ENCODE data around the gene ZNF726.
"Not testable (repeated sequence)": the region's sequence is repeated elsewhere in the genome, so short reads cannot be mapped to it uniquely, and the experiment has no call there.

The ZNF726 gene

DNA sequence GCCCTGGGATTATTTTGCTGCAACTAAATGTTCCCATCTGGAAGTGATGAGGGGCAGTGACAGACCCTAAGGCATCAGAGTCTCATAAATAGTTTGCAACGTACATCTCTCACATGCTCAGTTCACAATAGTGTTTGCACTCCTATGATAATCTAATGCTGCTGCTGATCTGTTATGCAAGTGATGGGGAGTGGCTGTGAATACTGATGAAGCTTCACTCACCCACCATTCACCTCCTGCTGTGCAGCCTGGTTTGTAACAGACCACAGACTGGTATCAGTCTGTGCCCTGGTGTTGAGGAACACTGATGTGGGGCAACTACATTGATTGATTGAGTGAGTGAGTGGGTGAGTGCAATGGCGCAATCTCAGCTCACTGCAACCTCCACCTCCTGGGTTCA is 54.9 kb downstream of the ZNF726 start:
- Histone ChIP-seq H3K9me3 (no peaks in the 10 kb centered on the region), H3K27me3 (peaks cover 30% of the 10 kb centered on the region), H3K27ac (no peak overlapping the region), H3K36me3 (no peaks in the 10 kb centered on the region), H3K4me3 (ENCODE audit: low read depth in 1 of 2, low read length in 1 of 2) (no peak overlapping the region), H3K4me1 (ENCODE audit: control insufficient read depth in 1 of 2, insufficient read depth in 1 of 2, low read depth in 1 of 2, low read length in 1 of 2) (no peaks in the 10 kb centered on the region)
- TF ChIP-seq, protein P1, sequence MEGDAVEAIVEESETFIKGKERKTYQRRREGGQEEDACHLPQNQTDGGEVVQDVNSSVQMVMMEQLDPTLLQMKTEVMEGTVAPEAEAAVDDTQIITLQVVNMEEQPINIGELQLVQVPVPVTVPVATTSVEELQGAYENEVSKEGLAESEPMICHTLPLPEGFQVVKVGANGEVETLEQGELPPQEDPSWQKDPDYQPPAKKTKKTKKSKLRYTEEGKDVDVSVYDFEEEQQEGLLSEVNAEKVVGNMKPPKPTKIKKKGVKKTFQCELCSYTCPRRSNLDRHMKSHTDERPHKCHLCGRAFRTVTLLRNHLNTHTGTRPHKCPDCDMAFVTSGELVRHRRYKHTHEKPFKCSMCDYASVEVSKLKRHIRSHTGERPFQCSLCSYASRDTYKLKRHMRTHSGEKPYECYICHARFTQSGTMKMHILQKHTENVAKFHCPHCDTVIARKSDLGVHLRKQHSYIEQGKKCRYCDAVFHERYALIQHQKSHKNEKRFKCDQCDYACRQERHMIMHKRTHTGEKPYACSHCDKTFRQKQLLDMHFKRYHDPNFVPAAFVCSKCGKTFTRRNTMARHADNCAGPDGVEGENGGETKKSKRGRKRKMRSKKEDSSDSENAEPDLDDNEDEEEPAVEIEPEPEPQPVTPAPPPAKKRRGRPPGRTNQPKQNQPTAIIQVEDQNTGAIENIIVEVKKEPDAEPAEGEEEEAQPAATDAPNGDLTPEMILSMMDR (IDR thresholded peaks at IDR 0.05): no peak

- Histone ChIP-seq H3K36me3 (no peaks in the 10 kb centered on the region), H3K4me3 (ENCODE audit: low read depth in 1 of 2, low read length in 1 of 2) (no peak overlapping the region)
These were observed 56.9 kb downstream of the ZNF726 start for GRCh38 chr19:23971598-23971997.

DNA sequence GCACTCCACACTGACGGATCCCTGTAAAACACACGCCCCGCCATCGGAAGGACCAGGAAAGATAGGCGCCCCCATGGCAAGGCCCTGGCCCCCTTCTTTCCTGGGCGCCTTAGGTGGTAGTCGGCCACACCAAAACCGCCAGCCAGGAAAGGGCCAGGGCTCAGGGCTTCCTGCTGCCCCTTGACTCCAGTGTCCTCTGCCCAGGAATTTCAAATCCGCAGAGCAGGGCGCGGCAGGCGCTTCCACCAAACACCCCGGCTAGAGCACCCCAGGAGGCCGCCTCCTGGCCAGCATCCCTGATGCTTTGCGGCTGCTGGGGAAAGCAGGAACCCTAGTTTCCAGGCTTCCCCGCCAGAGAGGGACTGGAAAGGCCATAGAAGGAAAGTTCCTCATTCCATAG is 57.5 kb downstream of the ZNF726 start:
- Histone ChIP-seq H3K27ac (no peak overlapping the region), H3K4me3 (ENCODE audit: low read depth in 1 of 2, low read length in 1 of 2) (no peak overlapping the region), H3K9me3 (no peaks in the 10 kb centered on the region), H3K4me1 (ENCODE audit: control insufficient read depth in 1 of 2, insufficient read depth in 1 of 2, low read depth in 1 of 2, low read length in 1 of 2) (no peaks in the 10 kb centered on the region), H3K36me3 (no peaks in the 10 kb centered on the region), H3K27me3 (peaks cover 30% of the 10 kb centered on the region)
- TF ChIP-seq, protein P1 (IDR thresholded peaks at IDR 0.05): no peak

More at GRCh38 chr19:23971598-23971997, 56.9 kb downstream of the ZNF726 start:
- Histone ChIP-seq H3K27me3 (peaks cover 30% of the 10 kb centered on the region), H3K27ac (no peak overlapping the region), H3K9me3 (no peaks in the 10 kb centered on the region), H3K4me1 (ENCODE audit: control insufficient read depth in 1 of 2, insufficient read depth in 1 of 2, low read depth in 1 of 2, low read length in 1 of 2) (no peaks in the 10 kb centered on the region)
- TF ChIP-seq, protein P1 (IDR thresholded peaks at IDR 0.05): no peak

DNA sequence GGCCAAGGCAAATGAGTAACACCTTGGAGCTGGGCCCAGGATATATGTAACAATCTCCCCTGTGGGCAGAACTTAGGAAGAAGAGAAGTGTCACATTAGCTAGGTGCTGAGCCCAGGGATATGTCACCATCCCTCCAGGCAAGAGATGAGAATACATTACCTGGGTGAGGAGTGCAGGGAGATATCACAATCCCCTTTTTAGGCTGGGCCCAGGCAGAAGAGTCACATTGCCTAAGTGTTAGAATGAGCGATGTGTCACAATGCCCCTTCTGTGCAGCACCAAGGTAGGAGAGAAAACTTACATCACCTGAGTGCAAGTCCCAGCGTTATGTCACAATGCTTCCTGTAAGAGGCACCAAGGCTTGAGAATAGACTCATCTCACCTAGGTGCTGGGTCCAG is 60.3 kb downstream of the ZNF726 start:
- Histone ChIP-seq H3K36me3 (no peaks in the 10 kb centered on the region), H3K27ac (no peak overlapping the region), H3K27me3 (peaks cover 30% of the 10 kb centered on the region), H3K4me1 (ENCODE audit: control insufficient read depth in 1 of 2, insufficient read depth in 1 of 2, low read depth in 1 of 2, low read length in 1 of 2) (no peaks in the 10 kb centered on the region), H3K4me3 (ENCODE audit: low read depth in 1 of 2, low read length in 1 of 2) (no peak overlapping the region), H3K9me3 (no peaks in the 10 kb centered on the region)
- TF ChIP-seq, protein P1 (IDR thresholded peaks at IDR 0.05): no peak

GRCh38 chr19:23976631-23977030 is 61.9 kb downstream of the ZNF726 start:
- not testable (repeated sequence) for H3K9me3 ChIP-seq; H3K27ac ChIP-seq; H3K36me3 ChIP-seq; H3K4me3 ChIP-seq (ENCODE audit: low read depth in 1 of 2, low read length in 1 of 2); H3K4me1 ChIP-seq (ENCODE audit: control insufficient read depth in 1 of 2, insufficient read depth in 1 of 2, low read depth in 1 of 2, low read length in 1 of 2)
- H3K27me3 ChIP-seq: peaks cover 14% of the 10 kb centered on the region

DNA sequence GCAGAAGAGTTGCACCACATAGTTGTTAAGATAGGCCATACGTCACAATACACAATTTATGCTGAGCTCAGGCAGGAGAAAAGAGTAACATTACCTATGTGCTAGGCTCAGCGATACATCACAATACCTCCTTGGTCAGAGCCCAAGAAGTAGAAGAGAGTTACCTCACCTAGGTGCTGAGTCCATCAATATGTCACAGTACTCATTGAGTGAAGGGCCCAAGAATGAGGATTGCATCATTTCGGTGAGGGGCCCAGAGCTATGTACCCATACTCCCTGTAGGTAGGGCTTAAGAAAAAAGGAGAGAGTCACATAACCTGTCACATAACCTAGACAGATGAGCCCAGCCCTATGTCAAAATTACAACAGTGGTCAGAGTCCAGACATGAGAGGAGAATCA is 62.6 kb downstream of the ZNF726 start:
- H3K9me3 ChIP-seq; H3K36me3 ChIP-seq; H3K4me1 ChIP-seq (ENCODE audit: control insufficient read depth in 1 of 2, insufficient read depth in 1 of 2, low read depth in 1 of 2, low read length in 1 of 2); H3K4me3 ChIP-seq (ENCODE audit: low read depth in 1 of 2, low read length in 1 of 2); H3K27me3 ChIP-seq; H3K27ac ChIP-seq: not testable (repeated sequence)

- Histone ChIP-seq H3K4me3 (ENCODE audit: low read depth in 1 of 2, low read length in 1 of 2) (no peak overlapping the region), H3K36me3 (no peaks in the 10 kb centered on the region), H3K27me3 (no peaks in the 10 kb centered on the region), H3K9me3 (no peaks in the 10 kb centered on the region), H3K4me1 (ENCODE audit: control insufficient read depth in 1 of 2, insufficient read depth in 1 of 2, low read depth in 1 of 2, low read length in 1 of 2) (no peaks in the 10 kb centered on the region), H3K27ac (no peak overlapping the region)
- TF ChIP-seq, protein P1 (IDR thresholded peaks at IDR 0.05): no peak
These were observed 63.4 kb downstream of the ZNF726 start for GRCh38 chr19:23978068-23978467.
